Kidney (tissue), 14 donors: ENCODE data around the gene KLF13. TPM values are rescaled to one million over a fixed set of nuclear protein-coding genes. Genes with fewer than 3 reads are reported as not detected.

Experiments
- DNase-seq, 5 donors: peaks; one replicate each; pipeline ENCODE4 v3.0.0-alpha.2; 2013 to 2020
- FAIRE-seq: peaks from 2 replicates; lab custom pipeline; 2012; peaks lifted over from hg19 to GRCh38; lab: Jason Lieb, UNC
- H3K27ac ChIP-seq, 2 donors: one replicate each; pipeline ENCODE4 v1.7.0; 2013; ENCODE audit warnings: low read depth in 2 of 2, low read length in 2 of 2, inconsistent platforms in 1 of 2
- H3K27me3 ChIP-seq: one replicate; pipeline ENCODE4 v1.7.1; 2013; ENCODE audit warnings: low read length, inconsistent platforms; ENCODE audit not compliant: control insufficient read depth, insufficient read depth
- H3K36me3 ChIP-seq, 3 donors: one replicate each; pipeline versions ENCODE4 v1.7.0 to v1.7.1; 2013; ENCODE audit warnings: low read length in 3 of 3, control low read depth in 1 of 3, inconsistent platforms in 1 of 3; ENCODE audit not compliant: insufficient read depth in 3 of 3, control insufficient read depth in 2 of 3
- H3K4me1 ChIP-seq, 3 donors: one replicate each; pipeline versions ENCODE4 v1.7.0 to v1.7.1; 2013; ENCODE audit warnings: low read length in 3 of 3, inconsistent platforms in 1 of 3, low read depth in 1 of 3; ENCODE audit not compliant: control insufficient read depth in 2 of 3, insufficient read depth in 2 of 3
- H3K4me3 ChIP-seq, 3 donors: one replicate each; pipeline versions ENCODE4 v1.7.0 to v1.8.1; 2013; ENCODE audit warnings: low read length in 3 of 3, control low read depth in 1 of 3, inconsistent platforms in 1 of 3
- H3K9ac ChIP-seq, 3 donors: one replicate each; pipeline versions ENCODE4 v1.7.0 to v1.7.1; 2013; ENCODE audit warnings: low read length in 3 of 3, control low read depth in 1 of 3, inconsistent platforms in 1 of 3
- H3K9me3 ChIP-seq, 3 donors: one replicate each; pipeline versions ENCODE4 v1.7.0 to v1.7.1; 2013; ENCODE audit warnings: low read length in 3 of 3, control low read depth in 1 of 3, inconsistent platforms in 1 of 3; ENCODE audit not compliant: control insufficient read depth in 2 of 3, insufficient read depth in 1 of 3
- intact Hi-C: fragments of 100-400 bp; cut with DNase I; formaldehyde crosslinking; loops from one replicate; pipeline ENCODE4 v1.11.1; 2022
- polyA plus RNA-seq: library from polyadenylated mRNA; stranded (reverse); fragments of 350-450 nt; fragmentation: Illumina TruSeq; extraction: RNeasy Lipid Tissue Mini Kit (QIAGEN cat#74804); gene quantifications from one replicate; pipeline ENCODE4 v1.2.3, GENCODE V29; 2014; ENCODE audit warnings: low read depth, low replicate concordance; ENCODE audit not compliant: insufficient read depth
- total RNA-seq: library from RNA; stranded (reverse); fragmentation: NEBNext Ultra II Directional; extraction: Animal tissue kit (Norgen Biotek cat#: 25700); gene quantifications from one replicate; pipeline ENCODE4 v1.2.1, GENCODE V29; 2021
- TF ChIP-seq, protein P1 (sequence below): IDR thresholded peaks from 3 replicates; pipeline ENCODE4 v1.5.1; 2012; ENCODE audit warnings: mild to moderate bottlenecking, moderate library complexity, borderline replicate concordance; ENCODE audit not compliant: insufficient read depth; ENCODE audit errors: extremely low read depth
- donor health status: control.
- donor health status: control.
- donor health status: control.
- donor health status: control.
- donor health status: control.
- donor health status: DM: yes; HTN: yes; CAD: no.
- donor health status: Normal renal cell carcinoma (clear cell type).

KLF13 gene
- total and polyA plus RNA-seq, 2 donors from 2014 or later = 55.5 to 123 TPM

GRCh38 chr15:31304751-31305365 lies 21.8 kb upstream of the KLF13 start:
- peaks cover 0 to 5% (median 0%) of the 10 kb centered on the region in 3 donors for H3K4me1 ChIP-seq
- no peak overlapping the region for H3K4me3 ChIP-seq
- TF ChIP-seq, protein P1, sequence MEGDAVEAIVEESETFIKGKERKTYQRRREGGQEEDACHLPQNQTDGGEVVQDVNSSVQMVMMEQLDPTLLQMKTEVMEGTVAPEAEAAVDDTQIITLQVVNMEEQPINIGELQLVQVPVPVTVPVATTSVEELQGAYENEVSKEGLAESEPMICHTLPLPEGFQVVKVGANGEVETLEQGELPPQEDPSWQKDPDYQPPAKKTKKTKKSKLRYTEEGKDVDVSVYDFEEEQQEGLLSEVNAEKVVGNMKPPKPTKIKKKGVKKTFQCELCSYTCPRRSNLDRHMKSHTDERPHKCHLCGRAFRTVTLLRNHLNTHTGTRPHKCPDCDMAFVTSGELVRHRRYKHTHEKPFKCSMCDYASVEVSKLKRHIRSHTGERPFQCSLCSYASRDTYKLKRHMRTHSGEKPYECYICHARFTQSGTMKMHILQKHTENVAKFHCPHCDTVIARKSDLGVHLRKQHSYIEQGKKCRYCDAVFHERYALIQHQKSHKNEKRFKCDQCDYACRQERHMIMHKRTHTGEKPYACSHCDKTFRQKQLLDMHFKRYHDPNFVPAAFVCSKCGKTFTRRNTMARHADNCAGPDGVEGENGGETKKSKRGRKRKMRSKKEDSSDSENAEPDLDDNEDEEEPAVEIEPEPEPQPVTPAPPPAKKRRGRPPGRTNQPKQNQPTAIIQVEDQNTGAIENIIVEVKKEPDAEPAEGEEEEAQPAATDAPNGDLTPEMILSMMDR = no peak
- intact Hi-C loops = loop anchor here (10.0 kb wide), 1 partner anchor 80 kb away; no protein-coding TSS in a partner anchor
- H3K27me3 ChIP-seq = no peaks in the 10 kb centered on the region
- DNase-seq = peak in 3 of 5 donors; percentile 60 to 71 (median 61)
- H3K9me3 ChIP-seq = no peaks in the 10 kb centered on the region
- FAIRE-seq = no peak
- no peak overlapping the region for H3K27ac ChIP-seq
- no peaks in the 10 kb centered on the region for H3K36me3 ChIP-seq
- no peak overlapping the region for H3K9ac ChIP-seq

- Histone ChIP-seq H3K36me3 (no peaks in the 10 kb centered on the region), H3K4me1 (peaks cover 0 to 5% (median 0%) of the 10 kb centered on the region in 3 donors), H3K9me3 (no peaks in the 10 kb centered on the region), H3K27me3 (no peaks in the 10 kb centered on the region), H3K4me3 (no peak overlapping the region), H3K9ac (no peak overlapping the region), H3K27ac (no peak overlapping the region)
- intact Hi-C loops = loop anchor here (10.0 kb wide), 1 partner anchor 81 kb away; no protein-coding TSS in a partner anchor
- peak in 1 of 5 donors; percentile 0 for DNase-seq
- no peak for FAIRE-seq
- TF ChIP-seq, protein P1 = no peak
These were observed 21.3 kb upstream of the KLF13 start for GRCh38 chr15:31305375-31305774.

GRCh38 chr15:31305796-31306425 lies 20.7 kb upstream of the KLF13 start:
- H3K9me3 ChIP-seq = no peaks in the 10 kb centered on the region
- H3K4me3 ChIP-seq = no peak overlapping the region
- H3K27me3 ChIP-seq = no peaks in the 10 kb centered on the region
- peaks cover 0 to 5% (median 0%) of the 10 kb centered on the region in 3 donors for H3K4me1 ChIP-seq
- H3K27ac ChIP-seq = no peak overlapping the region
- TF ChIP-seq, protein P1 = no peak
- DNase-seq = peak in 1 of 5 donors; percentile 1
- intact Hi-C loops = loop anchor here (10.0 kb wide), 1 partner anchor 81 kb away; no protein-coding TSS in a partner anchor
- no peaks in the 10 kb centered on the region for H3K36me3 ChIP-seq
- FAIRE-seq = no peak
- no peak overlapping the region for H3K9ac ChIP-seq
